PFSK-1 (cell line): ENCODE data around the gene ZNF414.

Experiments
- FOXP2 ChIP-seq: optimal IDR thresholded peaks from 2 replicates; pipeline ENCODE3; 2011; ENCODE audit warnings: borderline replicate concordance, control low read depth, inconsistent platforms; ENCODE audit not compliant: insufficient read depth; ENCODE audit errors: extremely low read length, extremely low read depth
- POLR2AphosphoS5 ChIP-seq: IDR thresholded peaks from 2 replicates; pipeline ENCODE4 v1.6.1; 2012; ENCODE audit warnings: low read depth, mild to moderate bottlenecking, control low read depth, low read length, moderate library complexity
- SIN3A ChIP-seq: IDR thresholded peaks from 2 replicates; pipeline ENCODE4 v1.6.1; 2012; ENCODE audit warnings: mild to moderate bottlenecking, low read length, moderate library complexity, borderline replicate concordance; ENCODE audit not compliant: insufficient read depth
- TAF1 ChIP-seq: IDR thresholded peaks from 2 replicates; pipeline ENCODE4 v1.6.1; 2012; ENCODE audit warnings: low read length, control low read depth, borderline replicate concordance; ENCODE audit not compliant: insufficient read depth
- TF ChIP-seq, protein P1 (sequence below), 2 experiments: IDR thresholded peaks; 2 replicates each; pipeline versions ENCODE4 v1.6.1 to v1.8.0; 2011 to 2012; ENCODE audit warnings: low read depth in 2 of 2, low read length in 2 of 2, control low read depth in 1 of 2, inconsistent platforms in 1 of 2, mild to moderate bottlenecking in 1 of 2, moderate library complexity in 1 of 2; ENCODE audit not compliant: insufficient read depth in 1 of 2

ZNF414 gene

DNA sequence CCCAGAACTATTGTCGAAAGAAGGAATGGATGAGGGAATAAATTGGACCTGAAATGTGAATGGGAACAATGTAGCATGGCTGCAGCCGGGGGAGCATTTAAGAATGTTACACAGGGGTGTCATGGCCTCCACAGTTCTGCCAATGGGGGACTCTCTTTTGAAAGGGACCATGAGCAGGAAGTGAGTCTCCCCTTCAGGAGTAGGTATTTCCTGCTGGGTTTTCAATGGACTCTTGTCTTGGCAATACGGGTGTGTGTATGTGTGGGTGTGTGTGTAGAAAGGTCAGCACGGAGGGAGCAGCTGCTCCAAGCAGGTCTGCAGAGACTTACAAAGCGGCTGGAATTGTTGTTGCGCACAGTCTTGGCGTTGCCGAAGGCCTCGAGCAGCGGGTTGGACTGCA lies 38.8 kb upstream of the ZNF414 start:
- TF ChIP-seq SIN3A (no peak), TAF1 (no peak), FOXP2 (no peak), POLR2AphosphoS5 (no peak)
- TF ChIP-seq, protein P1, sequence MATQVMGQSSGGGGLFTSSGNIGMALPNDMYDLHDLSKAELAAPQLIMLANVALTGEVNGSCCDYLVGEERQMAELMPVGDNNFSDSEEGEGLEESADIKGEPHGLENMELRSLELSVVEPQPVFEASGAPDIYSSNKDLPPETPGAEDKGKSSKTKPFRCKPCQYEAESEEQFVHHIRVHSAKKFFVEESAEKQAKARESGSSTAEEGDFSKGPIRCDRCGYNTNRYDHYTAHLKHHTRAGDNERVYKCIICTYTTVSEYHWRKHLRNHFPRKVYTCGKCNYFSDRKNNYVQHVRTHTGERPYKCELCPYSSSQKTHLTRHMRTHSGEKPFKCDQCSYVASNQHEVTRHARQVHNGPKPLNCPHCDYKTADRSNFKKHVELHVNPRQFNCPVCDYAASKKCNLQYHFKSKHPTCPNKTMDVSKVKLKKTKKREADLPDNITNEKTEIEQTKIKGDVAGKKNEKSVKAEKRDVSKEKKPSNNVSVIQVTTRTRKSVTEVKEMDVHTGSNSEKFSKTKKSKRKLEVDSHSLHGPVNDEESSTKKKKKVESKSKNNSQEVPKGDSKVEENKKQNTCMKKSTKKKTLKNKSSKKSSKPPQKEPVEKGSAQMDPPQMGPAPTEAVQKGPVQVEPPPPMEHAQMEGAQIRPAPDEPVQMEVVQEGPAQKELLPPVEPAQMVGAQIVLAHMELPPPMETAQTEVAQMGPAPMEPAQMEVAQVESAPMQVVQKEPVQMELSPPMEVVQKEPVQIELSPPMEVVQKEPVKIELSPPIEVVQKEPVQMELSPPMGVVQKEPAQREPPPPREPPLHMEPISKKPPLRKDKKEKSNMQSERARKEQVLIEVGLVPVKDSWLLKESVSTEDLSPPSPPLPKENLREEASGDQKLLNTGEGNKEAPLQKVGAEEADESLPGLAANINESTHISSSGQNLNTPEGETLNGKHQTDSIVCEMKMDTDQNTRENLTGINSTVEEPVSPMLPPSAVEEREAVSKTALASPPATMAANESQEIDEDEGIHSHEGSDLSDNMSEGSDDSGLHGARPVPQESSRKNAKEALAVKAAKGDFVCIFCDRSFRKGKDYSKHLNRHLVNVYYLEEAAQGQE (IDR thresholded peaks at IDR 0.05; ENCODE audit: insufficient read depth in 1 of 2, low read depth in 2 of 2, low read length in 2 of 2) = no peak

DNA sequence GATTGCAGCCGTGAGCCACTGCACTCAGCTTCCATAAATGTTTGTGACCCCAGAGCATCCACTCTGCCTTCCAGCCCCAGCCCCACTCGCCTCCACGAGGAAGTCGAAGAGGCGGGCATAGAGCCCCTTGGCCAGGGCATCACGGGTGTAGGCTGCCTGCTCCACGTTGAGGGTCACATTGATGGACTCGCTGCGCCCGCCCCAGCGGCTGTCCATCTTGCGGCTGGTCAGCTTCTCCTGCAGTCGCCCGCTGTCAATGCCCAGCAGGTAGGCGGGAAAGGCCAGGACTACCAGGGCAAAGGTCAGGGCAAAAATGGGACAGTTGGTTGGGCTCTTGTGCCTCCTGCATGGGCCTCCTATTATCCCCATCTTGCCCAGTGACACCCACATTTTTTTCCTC lies 36.1 kb upstream of the ZNF414 start:
- TF ChIP-seq TAF1 (no peak), FOXP2 (no peak), SIN3A (no peak), POLR2AphosphoS5 (no peak)
- TF ChIP-seq, protein P1 (IDR thresholded peaks at IDR 0.05; ENCODE audit: insufficient read depth in 1 of 2, low read depth in 2 of 2, low read length in 2 of 2) = no peak

DNA sequence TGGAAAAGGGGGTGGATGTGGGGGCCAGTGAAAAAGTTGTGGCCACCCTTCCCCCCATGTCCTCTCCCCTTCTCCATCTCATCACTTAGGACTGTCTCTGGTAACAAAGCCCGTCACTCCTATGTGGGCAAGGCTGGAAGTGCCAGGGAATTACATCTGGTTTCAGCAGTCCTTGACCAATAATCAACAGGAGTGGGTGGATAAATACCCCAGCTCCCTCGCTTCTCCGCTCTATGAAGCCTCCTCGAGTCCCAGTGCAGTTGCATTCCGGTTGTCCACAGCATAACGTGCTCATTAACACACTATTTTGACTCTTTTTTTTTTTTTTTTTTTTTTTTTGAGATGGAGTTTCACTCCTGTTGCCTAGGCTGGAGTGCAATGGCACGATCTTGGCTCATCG lies 31.8 kb upstream of the ZNF414 start:
- TF ChIP-seq POLR2AphosphoS5 (no peak), SIN3A (no peak), TAF1 (no peak)

DNA sequence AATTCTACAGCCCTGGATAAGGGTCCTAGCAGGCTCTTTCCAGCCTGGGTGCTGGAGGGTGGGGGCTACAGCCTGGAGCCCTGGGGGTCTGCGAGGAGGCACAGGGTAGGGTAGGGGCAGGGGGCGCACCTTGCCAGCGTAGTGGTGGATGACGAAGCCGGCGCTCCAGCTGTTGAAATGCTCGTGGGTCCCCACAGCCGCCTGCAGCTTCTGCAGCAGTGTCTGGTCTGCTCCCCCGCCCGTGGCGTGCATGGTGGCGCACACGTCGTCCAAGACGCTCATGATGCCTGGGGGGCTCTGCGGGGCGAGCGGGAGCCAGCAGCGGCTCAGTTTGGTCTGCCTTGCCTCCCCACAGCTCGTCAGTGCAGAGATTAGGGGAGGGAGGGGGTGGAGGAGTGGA lies 30.2 kb upstream of the ZNF414 start:
- TF ChIP-seq, protein P1 (IDR thresholded peaks at IDR 0.05; ENCODE audit: insufficient read depth in 1 of 2, low read depth in 2 of 2, low read length in 2 of 2) = no peak
- TF ChIP-seq SIN3A (no peak), POLR2AphosphoS5 (no peak), TAF1 (no peak), FOXP2 (no peak)

DNA sequence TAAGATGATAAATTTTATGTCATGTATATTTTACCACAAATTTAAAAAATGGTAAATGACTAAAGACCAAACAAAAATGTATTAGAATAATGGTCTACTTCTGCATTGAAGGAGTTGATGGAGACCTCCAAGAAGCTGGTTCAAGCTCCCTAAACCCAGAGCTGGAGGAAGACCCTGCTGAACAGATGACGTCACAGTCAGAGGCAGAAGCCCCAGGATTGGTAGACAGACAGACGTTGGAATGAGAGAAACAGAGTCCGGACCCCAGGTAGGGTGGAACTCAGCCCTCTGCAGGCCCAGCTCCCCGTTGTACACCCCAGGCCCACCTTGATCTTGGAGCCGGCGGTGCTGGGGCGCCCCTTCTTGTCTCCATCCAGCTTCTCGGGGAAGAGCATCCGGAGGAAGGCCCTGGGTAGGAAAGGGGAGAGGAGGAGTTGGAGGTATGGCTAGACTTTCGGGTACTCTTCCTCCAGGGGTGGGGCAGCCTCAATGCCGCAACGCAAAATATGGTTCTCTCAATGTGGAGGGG lies 25.7 kb upstream of the ZNF414 start:
- TF ChIP-seq POLR2AphosphoS5 (no peak), FOXP2 (no peak), SIN3A (no peak), TAF1 (no peak)
- TF ChIP-seq, protein P1 (IDR thresholded peaks at IDR 0.05; ENCODE audit: insufficient read depth in 1 of 2, low read depth in 2 of 2, low read length in 2 of 2) = no peak
